Epithelial cell of proximal tubule (primary cell): ENCODE results near the gene APBB1IP. TPM values are rescaled to one million over a fixed set of nuclear protein-coding genes. Genes with fewer than 3 reads are reported as not detected.

Experiments
- DNase-seq: peaks from one replicate; pipeline ENCODE4 v3.0.0-alpha.2; 2011; ENCODE audit warnings: low read depth
- H3K4me3 ChIP-seq: 2 replicates; pipeline ENCODE4 v1.5.1; 2011; ENCODE audit warnings: low read depth, mild to moderate bottlenecking, low read length
- CTCF ChIP-seq: conservative IDR thresholded peaks from 2 replicates; pipeline ENCODE4 v1.5.1; 2012; ENCODE audit warnings: low read depth, mild to moderate bottlenecking, low read length
- total RNA-seq: library from RNA; depleted of rRNA; stranded (reverse); fragments of >200 nt; gene quantifications from 2 replicates; pipeline ENCODE4 v1.2.3, GENCODE V29; 2015

APBB1IP gene
- total RNA-seq, 1 donor from 2014 or later = 1.6 TPM

DNA sequence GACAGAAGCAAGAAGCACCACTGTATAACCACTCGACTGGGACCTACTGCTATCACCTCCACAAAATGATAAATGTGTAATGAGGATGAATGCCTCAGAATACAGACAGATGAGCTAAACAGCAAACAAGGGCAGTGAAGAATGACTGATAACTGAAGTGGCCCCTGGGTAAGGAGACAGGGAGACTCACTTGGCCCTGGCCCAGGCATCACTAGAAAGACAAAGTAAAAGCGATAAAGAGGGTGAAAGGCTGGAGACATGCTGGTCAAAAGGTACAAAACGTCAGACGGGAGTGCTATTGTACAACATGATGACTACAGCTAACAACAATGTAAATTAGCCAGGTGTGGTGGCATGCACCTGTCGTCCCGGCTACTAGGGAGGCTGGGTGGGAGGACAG lies 27.8 kb upstream of the APBB1IP start:
- DNase-seq = no peak
- no peak for TF ChIP-seq CTCF
- H3K4me3 ChIP-seq = no peak overlapping the region

GRCh38 chr10:26412932-26413331 lies 25.2 kb upstream of the APBB1IP start:
- DNase-seq = no peak
- no peak for TF ChIP-seq CTCF
- H3K4me3 ChIP-seq = no peak overlapping the region

GRCh38 chr10:26413375-26413774 lies 24.8 kb upstream of the APBB1IP start:
- no peak overlapping the region for H3K4me3 ChIP-seq
- no peak for DNase-seq
- no peak for TF ChIP-seq CTCF

GRCh38 chr10:26417136-26417535 lies 21.0 kb upstream of the APBB1IP start:
- no peak for DNase-seq
- TF ChIP-seq CTCF = no peak
- no peak overlapping the region for H3K4me3 ChIP-seq

DNA sequence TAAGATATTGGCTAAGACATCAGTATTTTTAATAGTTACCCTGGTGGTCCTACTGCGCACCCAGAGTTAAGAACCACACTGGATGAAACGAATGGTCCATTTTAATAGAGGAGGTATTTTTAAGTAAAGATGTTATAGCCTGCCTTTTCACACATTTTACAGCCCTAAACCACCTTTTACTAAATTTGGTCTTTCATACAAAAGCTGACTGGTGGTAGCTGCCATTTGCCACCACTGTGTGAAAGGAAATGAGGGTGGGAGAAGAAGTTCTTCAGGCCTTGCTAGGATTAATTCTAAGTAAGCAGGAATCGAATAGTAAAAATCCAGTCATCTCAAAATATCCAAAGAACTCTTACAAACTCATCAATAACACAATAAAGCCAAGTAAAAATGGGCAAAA lies 15.2 kb upstream of the APBB1IP start:
- no peak for TF ChIP-seq CTCF
- DNase-seq = no peak
- H3K4me3 ChIP-seq = no peak overlapping the region

DNA sequence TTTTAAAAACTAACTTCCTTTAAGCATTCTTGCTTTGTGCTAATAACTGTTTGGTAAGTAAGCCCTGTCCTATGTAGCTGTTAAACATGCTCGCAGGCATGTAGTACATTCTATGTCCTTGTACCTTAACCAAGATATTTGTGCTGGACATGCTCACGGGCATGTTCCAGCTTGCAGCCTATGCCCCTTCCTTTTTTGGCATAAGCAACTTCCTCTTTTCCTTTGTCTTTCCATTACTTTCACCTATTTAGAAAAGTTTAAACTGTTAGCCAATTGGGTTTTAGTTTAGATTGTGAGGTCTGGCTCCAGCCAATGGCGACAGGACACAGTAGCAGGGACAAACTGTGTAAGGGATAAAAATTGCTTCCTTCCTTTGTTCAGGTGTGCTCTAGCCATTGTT lies 14.4 kb upstream of the APBB1IP start:
- no peak for DNase-seq

GRCh38 chr10:26430641-26431163 lies 7.4 kb upstream of the APBB1IP start:
- H3K4me3 ChIP-seq = no peak overlapping the region
- DNase-seq = no peak
- no peak for TF ChIP-seq CTCF

More for the DNA sequence above, 14.4 kb upstream of the APBB1IP start:
- H3K4me3 ChIP-seq = no peak overlapping the region
- no peak for TF ChIP-seq CTCF
